PC-3 (cell line): ENCODE results near the gene EML3. TPM values are rescaled to one million over a fixed set of nuclear protein-coding genes. Genes with fewer than 3 reads are reported as not detected.

ENCODE experiments used
- ATAC-seq: fragments of 200-7000 bp; cut with Tn5 transposase; 2 replicates; pipeline ENCODE4 v1.9.1; 2020; ENCODE audit warnings: mild to moderate bottlenecking, moderate library complexity
- BruUV-seq: library from RNA; stranded (reverse); fragments of 400-500 nt; replicated peaks from 2 replicates; lab custom pipeline; 2021; lab: Mats Ljungman, UMichigan
- CTCF ChIA-PET: fragments of 300-600 bp; sonication (Branson Sonifier 250); formaldehyde crosslinking; loops from one replicate; lab custom pipeline; 2022; ENCODE audit warnings: antibody characterized with exemption; lab: Charles Lee
- POLR2A ChIA-PET: fragments of 300-600 bp; sonication (Branson Sonifier 250); formaldehyde crosslinking; loops from one replicate; lab custom pipeline; 2022; ENCODE audit warnings: antibody characterized with exemption; ENCODE audit not compliant: unreplicated experiment; lab: Charles Lee
- DNase-seq: peaks from one replicate; pipeline ENCODE4 v3.0.0-alpha.2; 2015
- H2AFZ ChIP-seq: fragments of 300-600 bp; sonication (generic); 2 replicates; pipeline ENCODE4 v1.6.0; 2016; ENCODE audit warnings: antibody characterized with exemption, low read length
- H3F3A ChIP-seq: fragments of 300-600 bp; sonication (generic); one replicate; pipeline ENCODE4 v1.6.0; 2017; ENCODE audit warnings: antibody characterized with exemption, low read length, control low read depth, mild to moderate bottlenecking; ENCODE audit not compliant: unreplicated experiment
- H3K27ac ChIP-seq: fragments of 300-600 bp; sonication (generic); 2 replicates; pipeline ENCODE4 v1.5.1; 2016; ENCODE audit warnings: mild to moderate bottlenecking, low read length
- H3K27me3 ChIP-seq: fragments of 300-600 bp; sonication (generic); 2 replicates; pipeline ENCODE4 v1.6.1; 2016; ENCODE audit warnings: low read length, mixed read lengths
- H3K36me3 ChIP-seq: fragments of 300-600 bp; sonication (generic); 2 replicates; pipeline ENCODE4 v1.6.1; 2016; ENCODE audit warnings: low read depth, mixed run types, low read length, mixed read lengths
- H3K4me1 ChIP-seq: fragments of 300-600 bp; sonication (generic); 2 replicates; pipeline ENCODE4 v1.5.1; 2016; ENCODE audit warnings: low read length; ENCODE audit not compliant: insufficient read depth
- H3K4me2 ChIP-seq: fragments of 300-600 bp; sonication (generic); 2 replicates; pipeline ENCODE4 v1.6.0; 2016; ENCODE audit warnings: low read length
- H3K4me3 ChIP-seq: fragments of 300-600 bp; sonication (generic); 2 replicates; pipeline ENCODE4 v1.5.1; 2016; ENCODE audit warnings: mild to moderate bottlenecking, low read length, mixed read lengths
- H3K79me2 ChIP-seq: fragments of 300-600 bp; sonication (generic); 2 replicates; pipeline ENCODE4 v1.6.1; 2017; ENCODE audit warnings: low read length, mixed read lengths
- H3K9ac ChIP-seq: fragments of 300-600 bp; sonication (generic); 2 replicates; pipeline ENCODE4 v1.6.0; 2016; ENCODE audit warnings: mild to moderate bottlenecking, low read length
- H3K9me2 ChIP-seq: fragments of 300-600 bp; sonication (generic); replicated peaks from 2 replicates; pipeline ENCODE4 v1.6.1; 2016; ENCODE audit warnings: mixed run types, low read length, mixed read lengths
- H3K9me3 ChIP-seq: fragments of 300-600 bp; sonication (generic); 2 replicates; pipeline ENCODE4 v1.6.1; 2016; ENCODE audit warnings: low read length, mixed read lengths
- H4K20me1 ChIP-seq: fragments of 300-600 bp; sonication (generic); 2 replicates; pipeline ENCODE4 v1.6.1; 2016; ENCODE audit warnings: low read length, mixed read lengths
- CTCF ChIP-seq: fragments of 300-600 bp; sonication (generic); conservative IDR thresholded peaks from 2 replicates; pipeline ENCODE4 v1.5.1; 2017; ENCODE audit warnings: antibody characterized with exemption, low read depth, mild to moderate bottlenecking, low read length
- EZH2 ChIP-seq: fragments of 300-600 bp; sonication (generic); IDR thresholded peaks from one replicate; pipeline ENCODE4 v1.6.1; 2017; ENCODE audit warnings: antibody characterized with exemption, mild to moderate bottlenecking, low read length; ENCODE audit not compliant: unreplicated experiment
- EZH2phosphoT487 ChIP-seq: fragments of 300-600 bp; sonication (generic); IDR thresholded peaks from 2 replicates; pipeline ENCODE4 v1.6.1; 2018; ENCODE audit warnings: mild to moderate bottlenecking, antibody characterized with exemption, low read length, borderline replicate concordance
- intact Hi-C: fragments of 100-400 bp; cut with micrococcal nuclease; formaldehyde crosslinking; loops from 2 replicates; pipeline ENCODE4 v1.9.0; 2023
- total RNA-seq: library from RNA; depleted of rRNA; stranded (reverse); fragments of >200 nt; gene quantifications from 2 replicates; pipeline ENCODE4 v1.2.3, GENCODE V29; 2014

The EML3 gene
- total RNA-seq, 1 experiment from 2014 or later = 32.8 TPM

- H2AFZ ChIP-seq = no peak overlapping the region
- POLR2A ChIA-PET = no interaction called here
- BruUV-seq = no TSS peak
- no peak for TF ChIP-seq EZH2
- H3K9me2 ChIP-seq = no peaks in the 10 kb centered on the region
- peaks cover 29% of the 10 kb centered on the region for H3K4me1 ChIP-seq
- H3F3A ChIP-seq = peaks cover 7% of the 10 kb centered on the region
- H3K36me3 ChIP-seq = no peaks in the 10 kb centered on the region
- peaks cover 12% of the 10 kb centered on the region; the same call in 1 of the 2 replicates for H3K79me2 ChIP-seq
- intact Hi-C loops = loop anchor here (5.0 kb wide), 1 partner anchor 37 kb away; the partner anchor contains the start of gene GANAB
- no peak overlapping the region for H3K9ac ChIP-seq
- no peaks in the 10 kb centered on the region for H3K9me3 ChIP-seq
- ATAC-seq (no peak), DNase-seq (no peak)
- no peak overlapping the region for H3K4me3 ChIP-seq
- no peak overlapping the region for H3K27ac ChIP-seq
- no peaks in the 10 kb centered on the region for H3K27me3 ChIP-seq
- CTCF ChIA-PET = no interaction called here
- no peaks in the 10 kb centered on the region for H4K20me1 ChIP-seq
- no peak overlapping the region for H3K4me2 ChIP-seq
Observed at GRCh38 chr11:62610403-62610802, 2.2 kb downstream of the EML3 start.

DNA sequence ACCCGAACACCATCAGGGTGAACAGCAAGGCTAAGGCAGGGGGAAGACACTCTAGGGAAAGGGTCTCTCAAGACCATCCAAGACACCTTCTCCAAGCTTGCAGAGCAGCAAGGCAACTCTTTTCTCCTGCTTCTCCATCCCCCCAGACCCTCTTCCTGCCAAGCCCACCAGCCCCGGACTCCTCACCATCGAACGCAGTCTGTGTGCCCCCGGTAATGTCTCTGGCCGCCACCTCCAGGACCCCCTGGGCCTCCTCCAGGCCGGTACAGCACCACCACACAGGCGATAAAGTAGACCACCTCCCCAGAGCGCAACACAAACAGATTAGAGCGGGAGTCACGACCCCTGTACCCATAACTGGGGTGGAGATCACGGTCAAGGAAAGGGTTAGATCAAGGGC lies 3.8 kb downstream of the EML3 start:
- ATAC-seq (no peak), DNase-seq (no peak)
- POLR2A ChIA-PET = no interaction called here
- no peak overlapping the region for H3K27ac ChIP-seq
- peaks cover 12% of the 10 kb centered on the region; the same call in 1 of the 2 replicates for H3K79me2 ChIP-seq
- no peaks in the 10 kb centered on the region for H3K27me3 ChIP-seq
- peaks cover 4% of the 10 kb centered on the region for H3F3A ChIP-seq
- no peak overlapping the region for H2AFZ ChIP-seq
- no peaks in the 10 kb centered on the region for H3K9me2 ChIP-seq
- peaks cover 17% of the 10 kb centered on the region for H3K4me1 ChIP-seq
- H4K20me1 ChIP-seq = no peaks in the 10 kb centered on the region
- no peak for TF ChIP-seq EZH2
- no peak for TF ChIP-seq CTCF
- TF ChIP-seq EZH2phosphoT487 = no peak
- H3K9ac ChIP-seq = no peak overlapping the region
- CTCF ChIA-PET = no interaction called here
- no peak overlapping the region for H3K4me3 ChIP-seq
- H3K9me3 ChIP-seq = no peaks in the 10 kb centered on the region
- intact Hi-C loops = no loop called here
- no TSS peak for BruUV-seq
- H3K36me3 ChIP-seq = no peaks in the 10 kb centered on the region
- H3K4me2 ChIP-seq = no peak overlapping the region

DNA sequence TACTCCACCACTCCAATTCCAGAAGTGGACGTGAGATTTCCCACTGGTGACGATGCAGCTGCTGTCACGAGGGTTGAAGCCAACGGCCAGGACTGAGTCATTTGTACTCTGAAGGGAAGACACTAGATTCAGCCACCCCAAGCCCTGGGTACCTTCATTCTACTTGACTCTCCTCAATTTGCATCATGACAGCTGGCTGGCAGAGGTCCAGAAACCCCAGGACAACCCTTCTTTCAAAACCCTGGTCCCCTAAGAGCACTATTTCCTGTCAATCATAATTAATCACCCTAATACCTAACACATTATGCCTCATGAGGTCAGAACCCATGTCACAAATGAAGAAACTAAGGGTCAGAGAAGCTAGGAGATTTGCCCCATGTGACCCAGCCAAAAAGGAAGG lies 4.9 kb downstream of the EML3 start:
- no peaks in the 10 kb centered on the region for H3K9me2 ChIP-seq
- H3K9me3 ChIP-seq = no peaks in the 10 kb centered on the region
- no peak overlapping the region for H3K4me2 ChIP-seq
- H2AFZ ChIP-seq = no peak overlapping the region
- H3K27ac ChIP-seq = no peak overlapping the region
- no peak for ATAC-seq
- TF ChIP-seq CTCF (no peak), EZH2phosphoT487 (no peak), EZH2 (no peak)
- BruUV-seq = no TSS peak
- H3K4me3 ChIP-seq = no peak overlapping the region
- CTCF ChIA-PET = no interaction called here
- H3K9ac ChIP-seq = no peak overlapping the region
- intact Hi-C loops = no loop called here
- H3K79me2 ChIP-seq = peaks cover 12% of the 10 kb centered on the region; the same call in 1 of the 2 replicates
- H3F3A ChIP-seq = no peaks in the 10 kb centered on the region
- H3K36me3 ChIP-seq = no peaks in the 10 kb centered on the region
- no peaks in the 10 kb centered on the region for H3K27me3 ChIP-seq
- no peak for DNase-seq
- H4K20me1 ChIP-seq = no peaks in the 10 kb centered on the region
- POLR2A ChIA-PET = no interaction called here
- H3K4me1 ChIP-seq = peaks cover 8% of the 10 kb centered on the region
